Epithelial cell of prostate (primary cell): Measurements from ENCODE around the gene KCNJ4.
"Not testable (repeated sequence)": the region's sequence is repeated elsewhere in the genome, so short reads cannot be mapped to it uniquely, and the experiment has no call there.

ENCODE experiments used
- DNase-seq: peaks from one replicate; pipeline ENCODE4 v3.0.0-alpha.2; 2011; ENCODE audit warnings: low read depth, low spot score
- H3K27ac ChIP-seq: fragments of 450-650 bp; 2 replicates; pipeline ENCODE4 v1.5.1; 2017; ENCODE audit warnings: mild to moderate bottlenecking

Gene KCNJ4

DNA sequence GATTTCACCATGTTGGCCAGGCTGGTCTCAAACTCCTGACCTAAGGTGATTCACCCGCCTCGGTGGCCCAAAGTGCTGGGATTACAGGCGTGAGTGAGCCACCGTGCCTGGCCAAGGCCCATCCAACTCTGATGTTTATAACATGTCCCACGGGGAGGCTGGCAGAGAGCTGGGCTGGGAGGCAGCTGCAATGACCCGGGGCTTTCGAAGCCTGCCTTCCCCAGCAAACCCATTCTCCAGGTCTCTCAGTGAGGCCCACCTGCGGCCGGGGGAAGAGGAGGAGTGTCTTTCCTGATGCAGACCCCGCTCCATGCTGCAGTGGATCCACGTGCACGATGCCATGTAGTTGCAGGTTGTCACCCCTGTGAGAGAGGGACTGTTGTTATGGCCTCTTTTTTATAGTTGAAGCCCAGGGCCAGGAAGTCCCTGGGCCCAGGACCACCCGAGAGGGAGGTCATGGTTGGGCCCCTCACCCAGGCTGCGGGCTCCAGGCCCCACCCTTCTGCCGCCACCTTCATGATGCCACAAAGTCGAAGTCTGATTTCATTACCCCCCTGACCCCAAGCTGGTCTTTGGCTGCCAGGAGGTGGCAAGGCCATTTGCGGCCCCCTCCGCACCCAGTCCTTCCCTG is 38.3 kb downstream of the KCNJ4 start:
- DNase-seq, result no peak
- H3K27ac ChIP-seq, result no peak overlapping the region

DNA sequence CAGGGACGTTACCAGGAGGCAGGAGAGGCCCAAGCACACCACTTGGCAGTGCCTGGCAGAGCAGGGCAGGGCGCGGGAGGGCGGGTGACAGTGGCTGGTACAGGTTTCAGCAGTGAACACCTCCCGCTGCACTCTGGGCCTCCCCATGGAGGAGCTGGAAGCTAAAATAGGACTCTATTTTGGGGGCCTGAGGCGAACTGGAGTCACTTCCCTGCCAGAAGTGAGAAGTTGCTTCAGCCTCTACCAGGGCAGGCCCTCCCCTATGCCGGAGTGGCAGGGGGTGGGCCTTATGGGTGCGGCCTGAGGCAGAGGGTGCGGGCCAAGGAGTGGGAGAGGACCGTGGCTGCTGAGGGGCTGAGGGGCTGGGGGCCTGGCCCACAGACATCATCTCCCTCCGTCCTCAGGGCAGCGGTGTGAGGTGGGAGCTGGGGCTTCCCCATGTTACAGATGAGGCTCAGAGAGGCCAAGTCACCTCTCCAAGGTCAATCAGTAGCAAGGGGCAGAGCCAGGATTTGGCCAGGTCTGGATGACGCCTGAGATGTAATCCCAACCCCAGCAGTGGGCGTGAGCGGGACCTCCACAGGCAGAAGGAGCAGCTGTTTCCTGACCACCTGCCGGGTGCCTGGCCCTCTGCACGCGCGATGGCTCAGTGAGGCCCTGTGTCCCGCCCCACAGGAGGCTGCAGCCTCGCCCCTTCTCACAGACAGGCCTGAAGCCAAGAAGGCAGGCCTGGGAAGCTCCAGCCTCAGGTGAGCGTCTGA is 39.3 kb downstream of the KCNJ4 start:
- DNase-seq, result no peak
- H3K27ac ChIP-seq, result no peak overlapping the region

GRCh38 chr22:38415046-38415445 is 40.0 kb downstream of the KCNJ4 start:
- no peak for DNase-seq
- no peak overlapping the region for H3K27ac ChIP-seq

GRCh38 chr22:38414009-38414395 is 41.0 kb downstream of the KCNJ4 start:
- no peak overlapping the region for H3K27ac ChIP-seq
- no peak for DNase-seq

DNA sequence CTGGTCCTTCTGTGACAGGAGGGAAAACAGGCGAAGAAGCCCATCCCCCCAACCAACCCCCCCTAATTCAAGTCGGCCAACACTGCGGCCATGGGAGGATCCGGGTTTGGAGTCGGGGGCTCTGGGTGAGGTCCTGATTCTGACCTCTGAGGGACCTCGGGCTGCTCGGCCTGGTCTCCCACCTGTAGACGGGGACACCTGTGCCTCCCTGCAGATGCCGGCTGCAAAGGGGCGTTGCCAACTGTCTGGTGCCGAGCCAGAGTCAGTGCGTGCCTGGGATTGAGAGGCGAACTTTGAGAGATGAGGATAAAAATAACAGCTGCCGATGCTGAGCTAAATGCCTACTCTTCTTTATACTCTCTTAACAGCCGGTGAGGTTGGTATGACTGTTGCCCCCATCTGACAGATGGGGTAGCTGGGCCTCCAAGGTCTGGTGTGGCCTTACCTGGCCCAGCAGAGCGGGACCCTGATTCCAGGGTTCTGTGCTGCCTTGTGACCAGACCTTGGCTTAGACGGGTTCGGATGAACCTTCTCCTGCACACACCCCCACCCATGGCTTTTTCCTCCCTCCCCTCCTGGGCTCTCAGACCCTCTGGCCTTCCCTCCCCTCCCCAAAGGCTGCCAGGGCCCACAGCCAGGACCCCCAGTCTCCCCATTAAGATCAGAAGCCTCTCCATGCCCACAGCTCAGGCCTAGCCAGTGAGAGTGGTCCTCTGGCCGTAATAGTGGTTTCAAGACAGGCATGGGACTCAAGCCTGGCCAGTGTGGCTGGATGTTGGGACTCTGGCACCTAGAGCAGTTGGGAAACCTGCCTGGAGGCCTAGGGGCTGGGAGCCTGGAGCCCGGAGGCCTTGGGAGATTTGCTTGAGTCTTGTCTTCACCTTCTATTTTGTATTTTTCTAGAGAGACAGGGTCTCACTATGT is 41.7 kb downstream of the KCNJ4 start:
- H3K27ac ChIP-seq, result no peak overlapping the region
- DNase-seq, result no peak

GRCh38 chr22:38412435-38413084 is 42.4 kb downstream of the KCNJ4 start:
- no peak for DNase-seq
- no peak overlapping the region for H3K27ac ChIP-seq

GRCh38 chr22:38411016-38411415 is 44.0 kb downstream of the KCNJ4 start:
- DNase-seq, result no peak

DNA sequence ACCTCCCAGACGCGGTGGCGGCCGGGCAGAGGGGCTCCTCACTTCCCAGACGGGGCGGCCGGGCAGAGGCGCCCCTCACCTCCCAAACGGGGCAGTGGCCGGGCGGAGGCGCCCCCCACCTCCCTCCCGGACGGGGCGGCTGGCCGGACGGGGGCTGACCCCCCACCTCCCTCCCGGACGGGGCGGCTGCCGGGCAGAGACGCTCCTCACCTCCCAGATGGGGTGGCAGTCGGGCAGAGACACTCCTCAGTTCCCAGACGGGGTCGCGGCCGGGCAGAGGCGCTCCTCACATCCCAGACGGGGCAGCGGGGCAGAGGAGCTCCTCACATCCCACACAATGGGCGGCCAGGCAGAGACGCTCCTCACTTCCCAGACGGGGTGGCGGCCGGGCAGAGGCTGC is 45.1 kb downstream of the KCNJ4 start:
- H3K27ac ChIP-seq, DNase-seq: not testable (repeated sequence)

More at GRCh38 chr22:38411016-38411415, 44.0 kb downstream of the KCNJ4 start:
- no peak overlapping the region for H3K27ac ChIP-seq

DNA sequence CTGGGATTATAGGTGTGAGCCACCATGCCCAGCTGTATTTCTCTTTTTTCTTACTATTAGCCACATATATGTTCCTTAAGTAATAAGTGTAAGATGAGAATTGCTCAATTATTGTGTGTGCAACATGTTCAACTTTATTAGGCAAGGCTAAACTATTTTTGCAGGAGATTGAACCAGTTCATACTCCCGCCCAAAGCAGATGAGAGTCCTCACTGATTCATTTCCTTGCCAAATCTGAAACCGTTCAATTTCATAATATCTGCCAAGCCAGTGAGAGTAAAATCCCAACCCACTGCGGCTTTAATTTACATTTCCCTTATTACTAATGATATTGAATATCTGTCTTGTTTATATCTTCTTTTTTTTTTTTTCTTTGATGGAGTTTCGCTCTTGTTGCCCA is 48.4 kb downstream of the KCNJ4 start:
- H3K27ac ChIP-seq, result no peak overlapping the region

GRCh38 chr22:38404419-38404818 is 50.6 kb downstream of the KCNJ4 start:
- no peak overlapping the region for H3K27ac ChIP-seq
- DNase-seq, result no peak

More for the DNA sequence above, 48.4 kb downstream of the KCNJ4 start:
- no peak for DNase-seq

DNA sequence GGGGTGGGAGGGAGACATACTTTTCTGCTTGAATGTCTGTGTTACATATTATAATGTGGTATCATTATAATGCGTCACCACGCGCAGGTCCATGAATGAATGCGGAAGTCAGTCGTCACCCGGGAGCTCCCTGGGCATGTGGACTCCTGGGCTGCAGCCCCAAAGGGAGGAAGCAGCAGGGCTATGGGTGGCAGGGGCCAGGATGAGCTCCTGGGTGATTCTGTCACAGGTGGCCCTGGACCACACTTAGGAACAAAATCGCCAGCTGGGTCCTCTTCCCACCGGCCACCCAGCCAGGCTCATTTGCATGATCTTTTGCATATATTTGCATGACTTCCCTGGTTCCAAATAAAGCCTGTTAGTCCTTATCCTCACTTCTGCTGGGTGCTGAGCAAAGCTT is 51.2 kb downstream of the KCNJ4 start:
- no peak for DNase-seq

DNA sequence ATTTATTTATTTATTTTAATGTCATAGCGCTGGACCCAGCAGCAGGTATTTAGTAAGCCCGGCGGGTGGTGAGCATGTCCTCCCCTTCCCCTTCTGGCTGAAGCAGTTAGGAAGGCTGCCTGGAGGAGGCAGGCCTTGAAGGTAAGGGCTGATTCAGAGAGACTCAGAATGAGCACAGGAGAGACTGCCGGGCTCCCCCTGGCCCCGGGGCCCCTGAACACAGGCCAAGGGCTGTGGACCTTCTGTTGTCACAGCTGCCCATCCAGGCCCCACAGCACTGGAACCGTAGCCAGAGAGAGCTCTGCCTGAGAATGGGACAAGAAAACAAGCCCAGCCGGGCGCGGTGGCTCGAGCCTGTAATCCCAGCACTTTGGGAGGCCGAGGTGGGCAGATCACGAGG is 52.8 kb downstream of the KCNJ4 start:
- no peak for DNase-seq

More for the DNA sequence above, 51.2 kb downstream of the KCNJ4 start:
- no peak overlapping the region for H3K27ac ChIP-seq

DNA sequence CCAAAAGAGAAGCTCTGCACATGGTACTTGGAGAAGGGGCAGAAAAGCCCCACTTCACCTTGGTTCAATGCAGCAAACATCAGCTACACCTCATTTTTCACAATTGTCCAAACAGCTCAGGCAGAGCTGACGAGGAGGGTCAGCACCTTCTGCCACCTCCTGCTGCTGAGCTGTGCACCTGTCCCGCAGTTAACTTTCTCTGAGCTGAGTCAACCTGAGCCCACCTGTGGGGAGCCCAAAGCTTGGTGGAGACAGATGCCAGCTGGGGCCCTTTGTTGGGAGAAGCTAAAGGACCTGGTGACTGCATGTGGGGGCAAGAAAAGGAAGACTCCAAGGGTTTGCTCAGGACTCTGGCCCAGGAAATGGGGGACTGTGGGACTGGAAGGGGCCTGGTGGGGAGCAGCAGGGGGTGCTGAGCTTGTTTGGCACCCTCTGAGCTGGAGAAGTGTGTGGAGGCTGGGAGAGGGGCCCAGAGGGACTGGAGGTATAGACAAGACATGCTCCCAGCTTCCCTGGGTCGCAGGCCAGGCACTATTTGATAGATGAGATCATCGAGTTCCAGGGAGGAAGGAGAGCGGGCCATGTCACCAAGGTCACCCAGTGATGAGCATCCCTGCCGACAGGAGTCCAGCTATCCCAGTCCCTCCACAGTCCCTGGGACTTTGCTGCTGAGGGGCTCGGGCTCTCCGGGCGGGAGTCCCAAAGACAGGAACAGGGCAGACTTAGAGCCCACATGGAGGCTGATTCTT is 53.5 kb downstream of the KCNJ4 start:
- no peak for DNase-seq

More for the DNA sequence above, 52.8 kb downstream of the KCNJ4 start:
- no peak overlapping the region for H3K27ac ChIP-seq

DNA sequence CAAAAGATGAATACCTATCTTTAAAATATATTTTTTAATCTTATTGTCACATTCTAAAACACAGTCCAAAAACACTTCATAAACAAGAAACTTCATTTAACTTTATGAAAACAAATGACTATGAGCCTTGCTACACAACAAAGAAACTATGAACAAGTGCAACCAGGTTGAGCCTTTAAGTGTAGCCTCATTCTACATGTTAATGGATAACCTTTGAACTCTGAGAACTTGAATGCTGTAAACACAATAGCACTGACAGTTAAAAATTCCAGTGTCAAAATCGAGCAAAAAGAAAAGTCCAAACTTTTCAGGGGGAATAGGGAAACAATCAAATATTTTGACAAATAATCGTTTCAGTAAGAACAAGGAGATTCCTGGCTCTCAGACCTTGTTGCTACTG is 54.7 kb downstream of the KCNJ4 start:
- not testable (repeated sequence) for H3K27ac ChIP-seq, DNase-seq

More for the DNA sequence above, 53.5 kb downstream of the KCNJ4 start:
- no peak overlapping the region for H3K27ac ChIP-seq

DNA sequence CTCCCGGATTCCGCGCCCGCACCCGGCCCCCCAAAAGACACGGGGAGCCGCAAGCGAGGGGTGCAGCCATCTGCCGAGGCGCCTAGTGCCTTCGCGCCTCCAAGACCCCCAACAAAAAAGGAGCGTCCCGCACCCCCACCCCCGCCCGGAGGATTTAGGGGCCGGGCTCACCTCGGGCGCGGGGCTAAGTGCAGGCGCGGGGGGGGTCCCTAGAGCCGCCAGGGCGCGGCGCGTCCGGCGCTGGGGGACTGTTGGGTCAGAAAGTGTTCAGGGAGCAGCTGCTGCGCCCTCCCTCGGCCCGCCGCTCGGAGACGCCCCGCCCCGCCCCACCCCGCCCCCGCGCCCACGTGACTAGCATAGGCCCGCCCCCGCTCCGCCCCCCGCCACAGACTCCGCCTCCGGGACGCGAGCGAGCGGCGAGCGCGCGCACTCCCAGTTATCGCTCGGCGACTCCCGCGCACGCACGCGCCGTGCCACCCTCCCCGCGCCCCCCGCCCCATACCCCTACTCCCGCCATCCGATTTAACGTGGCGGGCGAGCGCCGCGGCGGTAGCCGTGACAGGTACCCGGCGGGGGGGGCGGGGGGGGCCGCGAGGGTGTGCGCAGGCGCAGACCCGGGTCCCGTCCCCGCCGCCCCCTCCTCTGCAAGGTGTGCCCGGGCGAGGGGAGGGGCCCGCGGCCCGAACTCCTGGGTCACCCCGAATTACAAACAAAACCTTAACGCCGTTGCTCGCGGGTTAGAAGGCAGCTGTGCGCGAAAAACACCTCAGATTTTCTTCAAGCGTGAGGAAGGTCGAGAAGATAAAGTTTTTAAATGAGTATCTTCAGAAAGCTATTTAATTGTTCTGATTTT is 56.2 kb downstream of the KCNJ4 start:
- H3K27ac ChIP-seq, result peak overlapping the region; percentile 59

GRCh38 chr22:38398181-38398608 is 56.8 kb downstream of the KCNJ4 start:
- peak overlapping the region; percentile 59 for H3K27ac ChIP-seq
- DNase-seq, result not testable (repeated sequence)

More for the DNA sequence above, 56.2 kb downstream of the KCNJ4 start:
- DNase-seq, result no peak

GRCh38 chr22:38397189-38398085 is 57.6 kb downstream of the KCNJ4 start:
- peak overlapping the region; percentile 59 for H3K27ac ChIP-seq
- no peak for DNase-seq
